AG09319 (cell line): ENCODE results near the gene UBE3B.

Experiments
- DNase-seq: peaks from one replicate; pipeline ENCODE4 v3.0.0-alpha.2; 2010; ENCODE audit warnings: low read depth; ENCODE audit errors: extremely low read depth
- TF ChIP-seq, protein P1 (sequence below): IDR thresholded peaks from 2 replicates; pipeline ENCODE4 v1.5.1; 2011; ENCODE audit warnings: low read depth, mild to moderate bottlenecking, inconsistent platforms, low read length, moderate library complexity

Gene UBE3B

DNA sequence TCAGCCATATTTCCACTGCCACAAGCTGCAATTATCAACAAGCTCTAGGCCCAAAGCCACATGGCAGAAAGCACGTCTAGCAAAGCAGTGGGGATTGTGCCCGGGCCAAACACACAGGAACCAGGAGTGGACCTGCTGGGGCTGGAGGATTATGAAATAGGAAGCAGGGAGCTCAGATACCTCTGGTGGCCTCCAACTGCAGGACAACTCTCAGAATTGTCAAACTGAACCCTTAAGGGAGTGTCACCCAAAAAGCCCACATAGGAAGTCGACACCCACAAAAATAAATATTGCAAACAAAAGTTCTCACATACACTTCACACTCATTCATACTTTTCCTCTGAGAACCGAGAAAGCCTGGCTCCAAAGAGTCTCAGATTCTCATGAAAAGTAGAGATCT lies 26.5 kb upstream of the UBE3B start:
- DNase-seq: no peak
- TF ChIP-seq, protein P1, sequence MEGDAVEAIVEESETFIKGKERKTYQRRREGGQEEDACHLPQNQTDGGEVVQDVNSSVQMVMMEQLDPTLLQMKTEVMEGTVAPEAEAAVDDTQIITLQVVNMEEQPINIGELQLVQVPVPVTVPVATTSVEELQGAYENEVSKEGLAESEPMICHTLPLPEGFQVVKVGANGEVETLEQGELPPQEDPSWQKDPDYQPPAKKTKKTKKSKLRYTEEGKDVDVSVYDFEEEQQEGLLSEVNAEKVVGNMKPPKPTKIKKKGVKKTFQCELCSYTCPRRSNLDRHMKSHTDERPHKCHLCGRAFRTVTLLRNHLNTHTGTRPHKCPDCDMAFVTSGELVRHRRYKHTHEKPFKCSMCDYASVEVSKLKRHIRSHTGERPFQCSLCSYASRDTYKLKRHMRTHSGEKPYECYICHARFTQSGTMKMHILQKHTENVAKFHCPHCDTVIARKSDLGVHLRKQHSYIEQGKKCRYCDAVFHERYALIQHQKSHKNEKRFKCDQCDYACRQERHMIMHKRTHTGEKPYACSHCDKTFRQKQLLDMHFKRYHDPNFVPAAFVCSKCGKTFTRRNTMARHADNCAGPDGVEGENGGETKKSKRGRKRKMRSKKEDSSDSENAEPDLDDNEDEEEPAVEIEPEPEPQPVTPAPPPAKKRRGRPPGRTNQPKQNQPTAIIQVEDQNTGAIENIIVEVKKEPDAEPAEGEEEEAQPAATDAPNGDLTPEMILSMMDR: no peak

DNA sequence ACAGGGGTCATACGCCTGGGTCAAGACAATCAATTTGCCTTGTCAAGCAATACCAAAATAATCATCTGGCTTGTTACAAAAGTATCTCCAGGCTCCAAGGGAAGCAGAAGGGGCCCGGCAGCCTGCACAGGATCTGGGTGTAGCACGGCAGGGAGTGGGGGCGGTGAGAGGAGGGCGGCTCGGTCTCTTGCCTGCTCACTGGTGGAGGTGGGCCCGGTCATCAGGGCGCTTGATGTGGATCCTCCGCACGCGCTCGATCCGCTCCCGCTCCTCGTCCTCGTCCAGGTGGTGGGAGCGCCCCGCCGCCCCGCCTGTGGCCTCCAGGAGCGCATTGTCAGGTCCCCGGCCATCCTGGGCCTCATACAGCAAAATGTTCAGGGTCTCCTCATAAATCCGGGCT lies 26.0 kb upstream of the UBE3B start:
- TF ChIP-seq, protein P1: no peak
- no peak for DNase-seq

DNA sequence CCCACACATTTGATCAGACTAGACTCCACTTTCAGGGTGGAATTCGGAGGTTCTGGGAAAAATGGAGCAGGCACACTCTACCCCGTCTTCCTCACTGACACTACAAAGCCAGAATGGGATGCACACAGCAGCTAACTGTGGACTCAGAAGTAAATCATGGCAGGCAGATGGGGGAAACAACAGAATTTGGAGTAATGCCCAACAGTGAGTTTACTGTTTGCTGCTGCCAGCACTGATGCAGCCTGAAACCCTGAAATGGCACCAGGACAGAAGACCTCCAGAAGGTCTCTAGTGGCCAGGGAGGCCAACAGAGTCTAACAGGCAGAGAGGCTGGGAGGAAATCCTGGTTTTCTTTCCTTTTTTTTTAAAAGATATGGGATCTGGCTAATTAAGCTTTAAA lies 24.9 kb upstream of the UBE3B start:
- TF ChIP-seq, protein P1: no peak
- no peak for DNase-seq

DNA sequence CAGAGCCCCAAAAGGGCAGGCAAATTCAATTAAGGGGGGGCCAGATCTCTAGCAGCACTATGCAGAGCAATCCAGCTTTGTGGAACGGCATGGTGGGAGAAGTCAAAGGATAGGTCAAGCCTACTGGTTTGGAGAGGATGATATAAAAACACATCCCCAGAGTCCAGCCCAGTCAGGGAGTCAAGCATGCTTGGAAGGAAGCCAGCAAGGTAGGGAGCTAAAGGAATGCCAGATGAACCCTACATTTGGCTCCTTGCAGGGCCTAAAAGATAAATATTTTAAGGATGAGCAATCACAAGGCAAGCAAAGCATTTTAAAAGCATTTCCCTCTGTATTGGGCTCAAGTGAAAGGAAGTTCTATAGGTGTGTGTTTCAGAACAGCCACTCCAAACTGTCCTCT lies 21.7 kb upstream of the UBE3B start:
- no peak for DNase-seq
- TF ChIP-seq, protein P1: no peak

DNA sequence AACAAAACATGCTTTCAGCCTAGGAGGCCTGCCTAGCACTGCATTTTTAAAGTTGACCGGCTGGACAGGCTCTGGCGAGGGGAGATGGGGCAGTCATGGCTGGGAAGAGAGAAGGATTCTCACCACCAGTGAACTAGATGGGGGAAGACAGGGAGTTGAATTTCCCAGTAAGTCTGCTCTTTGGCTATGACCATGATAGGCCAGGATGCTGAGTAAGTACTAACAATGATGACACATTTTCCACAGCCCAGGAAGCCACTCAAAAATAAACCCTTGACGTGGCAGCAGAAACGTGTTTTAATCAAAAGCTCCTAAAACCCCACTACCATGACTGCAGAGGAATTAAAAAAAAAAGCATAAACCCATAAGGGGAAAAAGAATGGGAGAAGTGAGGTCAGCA lies 19.3 kb upstream of the UBE3B start:
- peak; percentile 43 for DNase-seq
- TF ChIP-seq, protein P1: no peak

DNA sequence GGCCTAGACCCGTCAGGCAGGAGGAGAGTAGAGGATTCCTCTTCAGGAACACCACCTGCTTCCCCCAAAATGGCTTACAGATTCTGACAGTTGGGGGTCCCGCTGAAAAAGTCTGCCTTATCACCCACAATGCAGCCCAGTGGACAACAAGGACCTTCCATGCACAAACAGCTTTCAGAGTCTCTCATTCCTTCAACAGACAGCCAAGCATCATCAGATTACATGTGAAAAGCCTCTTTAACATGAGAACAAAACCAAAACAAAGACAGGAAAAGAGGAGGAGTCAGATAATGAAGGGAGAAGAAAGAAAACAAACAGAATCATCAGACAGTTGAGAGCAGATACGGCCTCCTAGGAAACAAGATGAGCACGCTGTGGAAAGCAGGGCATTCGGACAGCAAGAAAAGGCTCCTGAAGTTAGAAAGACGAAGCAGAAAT lies 18.6 kb upstream of the UBE3B start:
- TF ChIP-seq, protein P1: no peak
- no peak for DNase-seq

DNA sequence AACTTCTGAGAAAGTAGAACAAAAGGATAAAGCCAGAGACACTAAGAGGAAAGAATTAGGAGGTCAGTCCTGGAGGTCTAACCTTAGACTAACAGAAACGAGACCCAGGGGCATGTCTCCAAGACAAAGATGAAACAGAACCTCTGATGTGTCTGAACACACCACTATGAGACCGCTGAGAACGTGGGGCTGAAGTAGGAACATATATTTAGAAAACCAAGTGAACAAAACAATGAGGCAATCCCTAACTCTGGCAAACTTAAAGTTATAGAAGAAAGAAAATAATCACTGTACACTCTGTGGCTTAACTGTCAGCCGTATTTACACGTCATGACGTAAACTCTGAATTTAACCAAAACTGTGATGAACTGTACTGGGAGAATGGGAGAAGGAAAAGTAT lies 18.2 kb upstream of the UBE3B start:
- DNase-seq: no peak
- TF ChIP-seq, protein P1: no peak
